ENCODE measurements around the gene PSMG3. TPM values are rescaled to one million over a fixed set of nuclear protein-coding genes. Genes with fewer than 3 reads are reported as not detected.

The PSMG3 gene
- total RNA-seq, 1 experiment from 2014 or later, result 59.4 TPM

- TF ChIP-seq REST (IDR thresholded peaks at IDR 0.05; ENCODE audit: insufficient read depth in 1 of 2, low read depth in 2 of 2, low read length in 1 of 2) (no peak), TCF7L2 (IDR thresholded peaks at IDR 0.05; ENCODE audit: low read depth, low read length) (no peak), POLR2AphosphoS5 (IDR thresholded peaks at IDR 0.05; ENCODE audit: low read depth, low read length) (no peak), SIN3A (IDR thresholded peaks at IDR 0.05; ENCODE audit: borderline replicate concordance, insufficient read depth, low read depth, low read length) (no peak)
- Histone ChIP-seq H3K36me3 (ENCODE audit: control insufficient read depth, insufficient read depth, low read length) (no peaks in the 10 kb centered on the region), H3K27ac (ENCODE audit: low read length) (no peak overlapping the region), H3K4me3 (ENCODE audit: low read depth in 2 of 2, low read length in 2 of 2) (no peak overlapping the region), H3K27me3 (ENCODE audit: control insufficient read depth, insufficient read depth, low read length) (peaks cover 8% of the 10 kb centered on the region; the same call in 1 of the 2 replicates), H3K4me1 (ENCODE audit: control insufficient read depth, insufficient read depth, low read length) (no peaks in the 10 kb centered on the region), H3K9me3 (ENCODE audit: control insufficient read depth, insufficient read depth, low read depth, low read length) (0 out of 2 replicates have a peak, but pooled peaks cover 6% of the 10 kb centered on the region)
- BruUV-seq (replicated peaks), result no TSS peak
- DNase-seq (ENCODE audit: low read depth, low spot score) (no peak), ATAC-seq (no peak)
- in situ Hi-C loops (cut with HindIII; ENCODE audit: low pct_unique_long_range_greater_than_20kb, low sequenced_read_pairs), result no loop called here
- CTCF ChIA-PET, result no interaction called here
- intact Hi-C loops (cut with micrococcal nuclease; ENCODE audit: unreplicated experiment), result no loop called here
- POLR2A ChIA-PET, result no interaction called here
Observed at GRCh38 chr7:1592299-1592871, 22.6 kb upstream of the PSMG3 start.

GRCh38 chr7:1591876-1592275 is 22.0 kb upstream of the PSMG3 start:
- no peak overlapping the region for H3K4me3 ChIP-seq (ENCODE audit: low read depth in 2 of 2, low read length in 2 of 2)
- peaks cover 9% of the 10 kb centered on the region; the same call in 1 of the 2 replicates for H3K27me3 ChIP-seq (ENCODE audit: control insufficient read depth, insufficient read depth, low read length)
- H3K4me1 ChIP-seq (ENCODE audit: control insufficient read depth, insufficient read depth, low read length), result peaks cover 3% of the 10 kb centered on the region; the same call in 1 of the 2 replicates
- no TSS peak for BruUV-seq (replicated peaks)
- ChIA-PET POLR2A (interaction anchor here (0.7 kb wide), 1 partner anchor 594 kb away, joined by 3 read pairs; no protein-coding TSS in a partner anchor), CTCF (no interaction called here)
- H3K27ac ChIP-seq (ENCODE audit: low read length), result no peak overlapping the region
- H3K9me3 ChIP-seq (ENCODE audit: control insufficient read depth, insufficient read depth, low read depth, low read length), result 0 out of 2 replicates have a peak, but pooled peaks cover 6% of the 10 kb centered on the region
- no peaks in the 10 kb centered on the region for H3K36me3 ChIP-seq (ENCODE audit: control insufficient read depth, insufficient read depth, low read length)
- TF ChIP-seq SIN3A (IDR thresholded peaks at IDR 0.05; ENCODE audit: borderline replicate concordance, insufficient read depth, low read depth, low read length), result no peak
- no peak for TF ChIP-seq CTCF (IDR thresholded peaks at IDR 0.05)
- no peak for TF ChIP-seq REST (IDR thresholded peaks at IDR 0.05; ENCODE audit: insufficient read depth in 1 of 2, low read depth in 2 of 2, low read length in 1 of 2)
- TF ChIP-seq TCF7L2 (IDR thresholded peaks at IDR 0.05; ENCODE audit: low read depth, low read length), result no peak
- TF ChIP-seq POLR2AphosphoS5 (IDR thresholded peaks at IDR 0.05; ENCODE audit: low read depth, low read length), result no peak
- intact Hi-C loops (cut with micrococcal nuclease; ENCODE audit: unreplicated experiment), result no loop called here
- in situ Hi-C loops (cut with HindIII; ENCODE audit: low pct_unique_long_range_greater_than_20kb, low sequenced_read_pairs), result no loop called here
- no peak for ATAC-seq
- no peak for DNase-seq (ENCODE audit: low read depth, low spot score)

Measured in Panc1 (cell line).